DOHH2 (cell line): ENCODE measurements around the gene PTPRN2.

Experiments used
- EZH2phosphoT487 ChIP-seq: fragments of 200-600 bp; sonication (generic); IDR thresholded peaks from 2 replicates; pipeline ENCODE4 v1.6.1; 2017; ENCODE audit warnings: borderline replicate concordance, mild to moderate bottlenecking, antibody characterized with exemption, low read length, moderate library complexity, mixed read lengths
- TF ChIP-seq, protein P1 (sequence below): fragments of 200-600 bp; sonication (generic); IDR thresholded peaks from one replicate; pipeline ENCODE4 v1.5.1; 2014; ENCODE audit warnings: antibody characterized with exemption, mild to moderate bottlenecking, low read depth, low read length; ENCODE audit not compliant: poor library complexity, severe bottlenecking

GRCh38 chr7:157723205-157723604, 864.4 kb downstream of the PTPRN2 start:
- TF ChIP-seq, protein P1, sequence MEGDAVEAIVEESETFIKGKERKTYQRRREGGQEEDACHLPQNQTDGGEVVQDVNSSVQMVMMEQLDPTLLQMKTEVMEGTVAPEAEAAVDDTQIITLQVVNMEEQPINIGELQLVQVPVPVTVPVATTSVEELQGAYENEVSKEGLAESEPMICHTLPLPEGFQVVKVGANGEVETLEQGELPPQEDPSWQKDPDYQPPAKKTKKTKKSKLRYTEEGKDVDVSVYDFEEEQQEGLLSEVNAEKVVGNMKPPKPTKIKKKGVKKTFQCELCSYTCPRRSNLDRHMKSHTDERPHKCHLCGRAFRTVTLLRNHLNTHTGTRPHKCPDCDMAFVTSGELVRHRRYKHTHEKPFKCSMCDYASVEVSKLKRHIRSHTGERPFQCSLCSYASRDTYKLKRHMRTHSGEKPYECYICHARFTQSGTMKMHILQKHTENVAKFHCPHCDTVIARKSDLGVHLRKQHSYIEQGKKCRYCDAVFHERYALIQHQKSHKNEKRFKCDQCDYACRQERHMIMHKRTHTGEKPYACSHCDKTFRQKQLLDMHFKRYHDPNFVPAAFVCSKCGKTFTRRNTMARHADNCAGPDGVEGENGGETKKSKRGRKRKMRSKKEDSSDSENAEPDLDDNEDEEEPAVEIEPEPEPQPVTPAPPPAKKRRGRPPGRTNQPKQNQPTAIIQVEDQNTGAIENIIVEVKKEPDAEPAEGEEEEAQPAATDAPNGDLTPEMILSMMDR, result no peak
- TF ChIP-seq EZH2phosphoT487, result no peak
